Parathyroid adenoma (tissue), 2 donors: Measurements from ENCODE around the gene SRSF8.

Source experiments
- H2AFZ ChIP-seq: fragments of 300-600 bp; sonication (generic); one replicate; pipeline ENCODE4 v1.7.0; 2017; ENCODE audit warnings: antibody characterized with exemption, mild to moderate bottlenecking
- H3K27ac ChIP-seq: fragments of 300-600 bp; sonication (generic); one replicate; pipeline ENCODE4 v1.7.0; 2017
- H3K27me3 ChIP-seq: fragments of 300-600 bp; sonication (generic); one replicate; pipeline ENCODE4 v1.7.0; 2017; ENCODE audit warnings: low read length; ENCODE audit not compliant: control insufficient read depth, insufficient read depth
- H3K36me3 ChIP-seq: fragments of 300-600 bp; sonication (generic); one replicate; pipeline ENCODE4 v1.7.0; 2017; ENCODE audit warnings: low read length; ENCODE audit not compliant: control insufficient read depth, insufficient read depth
- H3K4me1 ChIP-seq: fragments of 300-600 bp; sonication (generic); one replicate; pipeline ENCODE4 v1.7.0; 2017; ENCODE audit warnings: control low read depth
- H3K4me2 ChIP-seq: fragments of 300-600 bp; sonication (generic); one replicate; pipeline ENCODE4 v1.7.0; 2017; ENCODE audit warnings: low read length
- H3K4me3 ChIP-seq: fragments of 300-600 bp; sonication (generic); one replicate; pipeline ENCODE4 v1.7.0; 2017; ENCODE audit warnings: low read depth, low read length
- H3K79me2 ChIP-seq: fragments of 300-600 bp; sonication (generic); one replicate; pipeline ENCODE4 v1.7.0; 2017; ENCODE audit warnings: control low read depth
- H3K9ac ChIP-seq: fragments of 300-600 bp; sonication (generic); one replicate; pipeline ENCODE4 v1.7.0; 2017; ENCODE audit warnings: mild to moderate bottlenecking
- H3K9me3 ChIP-seq: fragments of 300-600 bp; sonication (generic); one replicate; pipeline ENCODE4 v1.7.0; 2017; ENCODE audit warnings: low read length; ENCODE audit not compliant: control insufficient read depth
- CTCF ChIP-seq: fragments of 300-600 bp; sonication (generic); IDR thresholded peaks from one replicate; pipeline ENCODE4 v1.7.0; 2017; ENCODE audit warnings: antibody characterized with exemption, mild to moderate bottlenecking
- donor health status: primary hyperparathyroidism.

Gene SRSF8

GRCh38 chr11:95086836-95087570 lies 20.3 kb downstream of the SRSF8 start:
- no peaks in the 10 kb centered on the region for H3K79me2 ChIP-seq
- peaks cover 4% of the 10 kb centered on the region for H3K4me1 ChIP-seq
- no peak overlapping the region for H3K4me3 ChIP-seq
- H3K9me3 ChIP-seq = no peaks in the 10 kb centered on the region
- TF ChIP-seq CTCF = no peak
- H3K27ac ChIP-seq = no peak overlapping the region
- H3K9ac ChIP-seq = no peak overlapping the region
- H3K36me3 ChIP-seq = no peaks in the 10 kb centered on the region
- H2AFZ ChIP-seq = no peak overlapping the region
- H3K4me2 ChIP-seq = no peak overlapping the region
- H3K27me3 ChIP-seq = no peaks in the 10 kb centered on the region

- H3K4me1 ChIP-seq = peaks cover 8% of the 10 kb centered on the region
- peak overlapping the region; percentile 90 for H2AFZ ChIP-seq
- peak overlapping the region; percentile 76 for H3K27ac ChIP-seq
- no peaks in the 10 kb centered on the region for H3K9me3 ChIP-seq
- no peak overlapping the region for H3K9ac ChIP-seq
- H3K27me3 ChIP-seq = no peaks in the 10 kb centered on the region
- H3K4me3 ChIP-seq = peak overlapping the region; percentile 53
- no peaks in the 10 kb centered on the region for H3K36me3 ChIP-seq
- no peaks in the 10 kb centered on the region for H3K79me2 ChIP-seq
- no peak for TF ChIP-seq CTCF
- H3K4me2 ChIP-seq = peak overlapping the region; percentile 61
Measured at GRCh38 chr11:95088946-95089619, 22.4 kb downstream of the SRSF8 start.

GRCh38 chr11:95089620-95090542 lies 23.2 kb downstream of the SRSF8 start, which contains the start of gene ENDOD1:
Gene ENDOD1, plus strand, starts transcription at chr11:95089846. Its CDS starts 82 bp downstream, at chr11:95089928.
- Histone ChIP-seq H3K27ac (peak within 1 kb of the TSS; percentile 86), H3K79me2 (no peaks in the 10 kb centered on the region), H2AFZ (peak within 1 kb of the TSS; percentile 92), H3K9me3 (no peaks in the 10 kb centered on the region), H3K9ac (peak within 1 kb of the TSS; percentile 53), H3K36me3 (no peaks in the 10 kb centered on the region), H3K4me3 (peak within 1 kb of the TSS; percentile 69), H3K27me3 (no peaks in the 10 kb centered on the region), H3K4me2 (peak within 1 kb of the TSS; percentile 80), H3K4me1 (peaks cover 8% of the 10 kb centered on the region)
- no peak for TF ChIP-seq CTCF

GRCh38 chr11:95091663-95092180 lies 25.0 kb downstream of the SRSF8 start:
- H3K4me2 ChIP-seq = no peak overlapping the region
- no peaks in the 10 kb centered on the region for H3K27me3 ChIP-seq
- peaks cover 8% of the 10 kb centered on the region for H3K4me1 ChIP-seq
- no peak overlapping the region for H3K4me3 ChIP-seq
- TF ChIP-seq CTCF = no peak
- no peaks in the 10 kb centered on the region for H3K9me3 ChIP-seq
- H3K79me2 ChIP-seq = no peaks in the 10 kb centered on the region
- H2AFZ ChIP-seq = no peak overlapping the region
- H3K27ac ChIP-seq = no peak overlapping the region
- no peak overlapping the region for H3K9ac ChIP-seq
- H3K36me3 ChIP-seq = no peaks in the 10 kb centered on the region
